Osteocyte (in vitro differentiated cells): ENCODE measurements around the gene THSD4. TPM values are rescaled to one million over a fixed set of nuclear protein-coding genes. Genes with fewer than 3 reads are reported as not detected.
A peak's percentile ranks its signal among the peaks of the same experiment; 100 is the strongest.

Experiments
- DNase-seq: peaks from one replicate; pipeline ENCODE4 v3.0.0; 2021; ENCODE audit warnings: mixed read lengths; ENCODE audit not compliant: unreplicated experiment; ENCODE audit errors: extremely low spot score
- H3K27ac Mint-ChIP-seq: one replicate; pipeline ENCODE4 v1.8.0; 2021; ENCODE audit warnings: mild to moderate bottlenecking, mixed read lengths; ENCODE audit not compliant: unreplicated experiment
- H3K27me3 Mint-ChIP-seq: one replicate; pipeline ENCODE4 v1.8.0; 2021; ENCODE audit warnings: mixed read lengths; ENCODE audit not compliant: unreplicated experiment
- H3K36me3 Mint-ChIP-seq: one replicate; pipeline ENCODE4 v1.8.0; 2021; ENCODE audit warnings: mixed read lengths; ENCODE audit not compliant: unreplicated experiment
- H3K4me1 Mint-ChIP-seq: one replicate; pipeline ENCODE4 v1.8.0; 2021; ENCODE audit warnings: mixed read lengths; ENCODE audit not compliant: unreplicated experiment
- H3K4me3 Mint-ChIP-seq: one replicate; pipeline ENCODE4 v1.8.0; 2021; ENCODE audit warnings: mild to moderate bottlenecking, moderate library complexity, mixed read lengths; ENCODE audit not compliant: unreplicated experiment
- H3K9me3 Mint-ChIP-seq: one replicate; pipeline ENCODE4 v1.8.0; 2021; ENCODE audit warnings: mixed read lengths; ENCODE audit not compliant: unreplicated experiment
- total RNA-seq: library from RNA; stranded (reverse); gene quantifications from 2 replicates; pipeline ENCODE4 v1.2.1, GENCODE V29; 2021
- TF ChIP-seq, protein P1 (sequence below): fragments of 200-600 bp; sonication (generic); IDR thresholded peaks from 2 replicates; pipeline ENCODE4 v1.5.0; 2021; ENCODE audit warnings: antibody characterized with exemption, mild to moderate bottlenecking, moderate library complexity

The THSD4 gene
- total RNA-seq, 1 donor from 2014 or later, result 5.7 TPM

DNA sequence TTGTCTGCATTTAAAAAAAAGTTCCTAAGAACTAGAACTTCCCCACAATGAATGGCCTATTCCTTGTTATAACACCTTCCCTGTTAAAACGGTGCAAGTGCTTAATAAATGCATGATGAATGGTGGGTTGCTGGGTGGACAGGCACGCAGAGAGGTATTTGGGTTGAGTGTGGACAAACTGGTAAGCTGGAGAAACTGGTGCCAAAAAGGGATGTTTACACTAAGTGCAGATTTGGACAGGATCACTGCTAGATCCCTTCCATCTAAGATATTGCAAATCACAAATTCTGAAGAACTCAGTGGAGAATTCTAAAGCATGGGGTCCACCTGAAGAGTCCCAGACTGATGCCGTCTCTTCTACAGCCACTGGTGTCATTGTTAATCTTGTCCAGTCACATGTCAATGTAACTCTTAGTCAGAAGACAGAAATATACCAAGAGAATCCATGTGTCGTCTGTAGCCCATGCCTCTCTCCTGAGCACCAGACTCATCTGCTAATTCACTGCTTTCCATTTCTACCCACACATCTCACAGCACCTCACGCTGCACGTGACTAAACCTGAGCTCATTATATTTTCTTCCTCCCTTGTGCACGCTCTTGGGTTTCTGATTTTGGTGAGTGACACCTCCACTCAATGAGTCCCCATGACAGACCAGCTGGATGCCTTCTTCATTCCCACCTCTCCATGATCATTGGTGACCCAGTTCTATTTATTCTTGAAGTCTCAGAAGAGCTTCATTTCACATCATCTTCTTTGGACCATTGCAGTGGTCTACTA lies 328.9 kb downstream of the THSD4 start:
- Mint-ChIP-seq H3K27ac (no peak overlapping the region), H3K9me3 (no peaks in the 10 kb centered on the region), H3K36me3 (no peaks in the 10 kb centered on the region), H3K4me3 (no peak overlapping the region), H3K4me1 (peaks cover 14% of the 10 kb centered on the region), H3K27me3 (no peaks in the 10 kb centered on the region)
- TF ChIP-seq, protein P1, sequence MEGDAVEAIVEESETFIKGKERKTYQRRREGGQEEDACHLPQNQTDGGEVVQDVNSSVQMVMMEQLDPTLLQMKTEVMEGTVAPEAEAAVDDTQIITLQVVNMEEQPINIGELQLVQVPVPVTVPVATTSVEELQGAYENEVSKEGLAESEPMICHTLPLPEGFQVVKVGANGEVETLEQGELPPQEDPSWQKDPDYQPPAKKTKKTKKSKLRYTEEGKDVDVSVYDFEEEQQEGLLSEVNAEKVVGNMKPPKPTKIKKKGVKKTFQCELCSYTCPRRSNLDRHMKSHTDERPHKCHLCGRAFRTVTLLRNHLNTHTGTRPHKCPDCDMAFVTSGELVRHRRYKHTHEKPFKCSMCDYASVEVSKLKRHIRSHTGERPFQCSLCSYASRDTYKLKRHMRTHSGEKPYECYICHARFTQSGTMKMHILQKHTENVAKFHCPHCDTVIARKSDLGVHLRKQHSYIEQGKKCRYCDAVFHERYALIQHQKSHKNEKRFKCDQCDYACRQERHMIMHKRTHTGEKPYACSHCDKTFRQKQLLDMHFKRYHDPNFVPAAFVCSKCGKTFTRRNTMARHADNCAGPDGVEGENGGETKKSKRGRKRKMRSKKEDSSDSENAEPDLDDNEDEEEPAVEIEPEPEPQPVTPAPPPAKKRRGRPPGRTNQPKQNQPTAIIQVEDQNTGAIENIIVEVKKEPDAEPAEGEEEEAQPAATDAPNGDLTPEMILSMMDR, result no peak
- DNase-seq, result no peak

DNA sequence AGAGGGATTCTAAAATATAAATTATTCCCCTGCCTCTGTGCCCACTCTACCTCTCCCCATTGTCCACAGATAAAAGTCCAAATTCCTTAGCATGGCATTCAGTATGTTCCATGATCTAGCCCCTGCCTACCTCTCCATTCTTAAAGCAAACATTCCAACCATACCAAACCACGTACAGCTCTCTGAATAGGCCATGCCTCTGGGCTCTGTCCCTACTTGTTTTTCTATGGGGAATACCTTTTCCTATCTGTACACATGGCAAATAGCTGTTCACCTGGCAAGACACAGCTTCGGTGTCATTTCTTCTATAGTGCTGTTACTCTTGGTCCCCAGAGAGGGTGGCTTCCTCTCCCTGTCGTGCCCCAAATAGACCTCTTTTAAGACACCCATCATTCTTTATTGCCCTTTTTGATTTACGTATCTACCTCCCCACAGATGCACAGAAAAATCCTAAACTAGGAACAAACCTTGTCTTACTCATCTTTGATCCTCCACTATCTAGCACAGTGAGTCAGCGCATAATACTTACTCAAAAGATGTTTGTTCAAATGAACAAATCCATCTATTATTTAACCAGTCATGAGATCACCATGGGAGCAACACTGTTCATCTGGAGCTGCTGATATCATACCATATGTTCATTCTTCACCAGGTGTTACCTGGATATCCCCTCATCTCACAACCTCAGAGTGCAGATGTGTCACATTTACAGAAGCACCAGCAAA lies 329.8 kb downstream of the THSD4 start:
- DNase-seq, result no peak
- no peaks in the 10 kb centered on the region for H3K27me3 Mint-ChIP-seq
- no peak overlapping the region for H3K4me3 Mint-ChIP-seq
- no peaks in the 10 kb centered on the region for H3K9me3 Mint-ChIP-seq
- H3K27ac Mint-ChIP-seq, result no peak overlapping the region
- no peaks in the 10 kb centered on the region for H3K36me3 Mint-ChIP-seq
- TF ChIP-seq, protein P1, result no peak
- H3K4me1 Mint-ChIP-seq, result peaks cover 14% of the 10 kb centered on the region

DNA sequence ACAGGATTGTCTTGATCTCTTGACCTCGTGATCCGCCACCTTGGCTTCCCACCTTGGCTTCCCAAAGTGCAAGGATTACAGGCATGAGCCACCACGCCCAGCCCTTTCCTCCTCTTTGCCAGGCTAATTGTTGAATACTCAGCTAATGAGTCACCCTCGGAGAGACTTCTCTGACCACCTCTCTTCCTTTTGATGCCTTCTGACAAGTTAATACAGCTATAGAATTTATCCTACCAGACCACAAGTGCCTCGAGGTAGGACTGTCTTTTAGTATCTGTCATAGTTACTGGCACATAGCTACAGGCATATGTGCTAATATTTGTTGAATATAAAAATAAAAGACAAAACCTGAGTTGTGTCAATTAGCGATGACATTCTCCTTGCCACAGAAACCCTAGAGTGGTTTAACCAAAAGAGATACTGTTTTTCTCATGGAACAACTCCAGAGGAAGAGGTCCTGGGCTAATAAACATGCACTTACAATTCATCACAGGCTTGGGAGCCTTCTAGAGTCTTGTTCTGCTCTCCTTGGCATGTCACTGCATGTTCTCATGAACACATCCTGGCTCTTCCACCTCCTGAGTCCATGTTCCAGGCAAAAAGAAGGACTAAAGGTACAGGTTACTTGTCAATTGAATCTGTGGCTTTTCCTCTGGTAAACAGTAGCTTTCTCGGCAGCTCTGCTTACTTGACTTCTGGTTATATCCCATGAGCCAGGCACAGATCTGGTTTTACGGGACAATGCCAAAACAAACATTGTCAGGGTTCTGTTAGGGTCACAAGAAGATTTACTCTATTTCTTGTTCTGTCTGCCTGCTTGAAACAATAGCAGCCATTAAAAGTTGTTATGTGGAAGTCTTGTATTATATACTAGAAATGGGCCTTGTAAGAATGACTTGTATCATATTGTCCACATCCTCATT lies 332.3 kb downstream of the THSD4 start:
- Mint-ChIP-seq H3K9me3 (no peaks in the 10 kb centered on the region), H3K36me3 (no peaks in the 10 kb centered on the region), H3K4me1 (peaks cover 14% of the 10 kb centered on the region), H3K27ac (peak overlapping the region; percentile 49), H3K4me3 (no peak overlapping the region), H3K27me3 (no peaks in the 10 kb centered on the region)
- no peak for DNase-seq
- TF ChIP-seq, protein P1, result no peak

DNA sequence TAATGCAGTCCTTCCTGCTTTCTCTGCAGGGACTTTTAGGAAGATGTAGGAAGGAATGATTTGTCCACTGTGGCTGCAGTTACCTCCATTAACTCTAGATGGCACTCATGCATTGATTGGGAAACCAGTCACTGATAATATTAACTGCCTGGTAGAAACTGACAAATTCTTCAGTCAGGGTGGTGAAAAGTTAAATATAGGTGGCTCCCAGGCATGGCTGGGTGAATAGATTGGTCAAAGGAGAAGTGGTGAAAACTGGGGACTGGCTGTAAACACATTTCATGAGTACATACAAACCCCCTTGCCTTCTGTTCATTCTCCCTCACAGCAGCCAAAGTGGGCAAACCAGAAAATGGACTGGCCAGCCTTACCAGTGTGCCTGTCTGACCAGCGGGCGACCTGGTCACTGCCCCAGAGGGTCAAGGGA lies 333.4 kb downstream of the THSD4 start:
- TF ChIP-seq, protein P1, result peak; percentile 93
- DNase-seq, result no peak
- H3K9me3 Mint-ChIP-seq, result no peaks in the 10 kb centered on the region
- H3K36me3 Mint-ChIP-seq, result no peaks in the 10 kb centered on the region
- peaks cover 10% of the 10 kb centered on the region for H3K4me1 Mint-ChIP-seq
- H3K27ac Mint-ChIP-seq, result no peak overlapping the region
- no peak overlapping the region for H3K4me3 Mint-ChIP-seq
- no peaks in the 10 kb centered on the region for H3K27me3 Mint-ChIP-seq
